Measurements from ENCODE around the gene SMC6. TPM values are rescaled to one million over a fixed set of nuclear protein-coding genes. Genes with fewer than 3 reads are reported as not detected.

Gene SMC6
- total RNA-seq, 2 donors from 2014 or later = 14.1 to 14.4 TPM

DNA sequence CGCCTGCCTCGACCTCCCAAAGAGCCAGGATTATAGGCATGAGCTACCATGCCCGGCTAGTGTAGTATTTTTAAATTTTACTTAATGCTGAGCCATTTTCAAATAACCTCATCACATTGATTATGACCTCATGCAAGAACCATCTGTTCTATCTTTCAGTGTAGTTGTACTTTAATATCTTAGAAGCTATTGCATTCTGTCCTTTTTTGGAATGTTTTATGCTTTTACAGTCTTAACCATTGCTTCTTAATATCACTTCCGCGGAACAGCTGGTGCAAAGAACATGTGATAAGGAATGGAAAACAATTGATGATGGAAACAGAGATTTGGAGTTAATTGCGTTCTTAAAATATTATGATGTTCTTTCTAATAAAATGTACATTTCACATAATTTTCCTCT, 3.1 kb upstream of the SMC6 start:
- Mint-ChIP-seq H3K4me1 (peaks cover 20% of the 10 kb centered on the region), H3K27me3 (no peaks in the 10 kb centered on the region), H3K4me3 (no peak overlapping the region), H3K36me3 (ENCODE audit: low read depth) (peaks cover 2% of the 10 kb centered on the region), H3K27ac (no peak overlapping the region)
- no peaks in the 10 kb centered on the region for H3K9me3 ChIP-seq (ENCODE audit: control insufficient read depth, low read length, poor library complexity, severe bottlenecking)
- DNase-seq = no peak
- ATAC-seq = no peak

DNA sequence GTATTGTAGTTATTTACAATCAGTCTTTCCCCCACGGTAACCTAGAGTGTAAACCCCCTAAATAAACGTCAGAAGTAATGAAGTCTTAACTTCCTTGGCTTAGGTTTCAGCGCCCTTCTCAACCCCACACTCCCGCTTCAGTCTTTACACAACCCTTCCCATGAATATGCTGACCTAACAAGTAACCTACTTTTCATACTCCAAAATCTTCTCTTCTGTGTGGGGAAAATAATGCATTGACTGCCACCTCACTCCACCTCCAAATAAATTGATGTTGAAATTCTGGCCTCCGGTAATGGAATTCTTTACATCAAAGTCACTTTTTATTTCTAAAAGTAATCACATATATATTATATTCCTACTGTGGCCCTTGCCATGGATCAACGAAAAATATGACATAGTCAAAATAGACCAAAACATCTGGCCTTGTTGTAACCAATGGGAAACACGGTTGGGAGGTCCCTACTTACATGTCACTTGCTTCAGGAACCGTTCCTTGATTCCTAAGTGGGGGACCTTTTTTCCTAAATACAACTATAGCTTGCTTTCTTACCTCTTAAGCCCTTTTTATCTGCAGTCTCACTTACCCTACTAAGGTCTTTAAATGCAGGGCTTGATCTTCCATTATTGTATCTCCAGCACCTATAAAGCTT, 1.3 kb upstream of the SMC6 start:
- H3K4me1 Mint-ChIP-seq = peaks cover 24% of the 10 kb centered on the region
- no peak for ATAC-seq
- DNase-seq = no peak

DNA sequence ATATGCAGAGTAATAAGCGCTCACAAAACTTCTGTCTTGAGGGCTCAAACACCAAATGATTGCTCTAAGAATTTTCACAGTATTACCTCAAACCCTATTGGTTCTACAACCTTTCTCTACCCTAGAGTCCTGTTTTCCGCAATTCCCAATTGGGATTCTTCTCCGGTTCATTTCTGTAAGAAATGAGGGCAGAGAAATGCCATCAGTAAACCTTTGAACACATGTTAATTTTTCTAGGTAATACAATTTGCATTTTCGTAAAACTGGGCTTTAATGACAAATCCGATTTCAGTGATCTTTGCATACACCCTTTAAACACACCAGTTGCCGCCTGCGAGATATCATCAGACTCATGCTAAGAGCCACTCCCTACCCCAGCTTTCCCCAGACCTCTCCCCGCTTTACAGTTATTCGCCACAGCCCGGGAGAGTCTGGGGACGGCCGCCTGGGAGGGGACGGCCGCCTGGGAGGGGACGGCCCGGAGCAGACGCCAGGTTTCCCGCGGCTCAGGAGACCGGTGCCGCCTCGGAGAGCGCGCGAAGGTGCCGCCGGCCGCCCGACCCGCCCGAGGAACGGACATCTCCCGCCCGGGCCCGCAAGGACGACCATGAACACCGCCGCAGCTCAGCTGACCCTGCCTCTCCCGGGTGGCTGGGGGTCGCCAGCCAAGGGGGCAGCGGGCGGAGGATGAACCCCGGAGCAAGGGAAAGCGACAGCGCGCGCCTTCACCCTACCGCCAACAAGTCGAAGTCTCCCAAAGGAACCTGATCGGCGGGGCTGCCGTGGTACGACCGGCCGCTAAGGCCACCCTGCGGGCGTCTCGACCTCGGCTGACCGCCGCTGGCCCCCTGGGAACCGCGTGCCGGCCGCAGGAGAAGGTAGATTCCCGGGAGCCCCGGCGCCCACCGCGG, 463 bp downstream of the SMC6 start:
- H3K27ac Mint-ChIP-seq = peak overlapping the region; percentile 95
- peak; percentile 17 to 38 (median 36) for DNase-seq
- peaks cover 3% of the 10 kb centered on the region for H3K36me3 Mint-ChIP-seq (ENCODE audit: low read depth)
- ATAC-seq = peak; percentile 47
- H3K4me3 Mint-ChIP-seq = peak overlapping the region; percentile 91
- no peaks in the 10 kb centered on the region for H3K9me3 ChIP-seq (ENCODE audit: control insufficient read depth, low read length, poor library complexity, severe bottlenecking)
- peaks cover 23% of the 10 kb centered on the region for H3K4me1 Mint-ChIP-seq
- no peaks in the 10 kb centered on the region for H3K27me3 Mint-ChIP-seq

More for the DNA sequence above, 1.3 kb upstream of the SMC6 start:
- no peaks in the 10 kb centered on the region for H3K27me3 Mint-ChIP-seq
- H3K4me3 Mint-ChIP-seq = peak overlapping the region; percentile 91
- peaks cover 2% of the 10 kb centered on the region for H3K36me3 Mint-ChIP-seq (ENCODE audit: low read depth)
- no peaks in the 10 kb centered on the region for H3K9me3 ChIP-seq (ENCODE audit: control insufficient read depth, low read length, poor library complexity, severe bottlenecking)
- peak overlapping the region; percentile 95 for H3K27ac Mint-ChIP-seq

DNA sequence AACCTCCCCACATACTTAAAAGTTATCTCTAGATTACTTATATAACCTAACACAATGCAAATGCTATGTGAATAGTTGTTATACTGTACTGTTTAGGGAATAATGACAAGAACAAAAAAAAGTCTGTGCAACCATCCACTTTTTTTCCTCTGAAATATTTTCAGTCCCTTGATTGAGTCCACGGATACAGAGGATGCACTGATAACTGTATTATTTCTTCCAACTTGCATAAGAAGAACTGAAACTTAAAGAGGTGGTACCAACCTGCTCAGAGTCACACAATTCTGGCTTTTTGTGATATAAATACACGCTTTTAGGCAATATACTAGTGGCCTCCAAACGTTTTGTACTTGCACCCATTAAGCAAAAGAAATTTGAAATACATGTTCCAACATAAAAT, 1.4 kb downstream of the SMC6 start:
- DNase-seq (no peak), ATAC-seq (no peak)
- Mint-ChIP-seq H3K36me3 (ENCODE audit: low read depth) (peaks cover 3% of the 10 kb centered on the region), H3K27ac (peak overlapping the region; percentile 14), H3K27me3 (no peaks in the 10 kb centered on the region), H3K4me3 (peak overlapping the region; percentile 91), H3K4me1 (peaks cover 23% of the 10 kb centered on the region)
- no peaks in the 10 kb centered on the region for H3K9me3 ChIP-seq (ENCODE audit: control insufficient read depth, low read length, poor library complexity, severe bottlenecking)

DNA sequence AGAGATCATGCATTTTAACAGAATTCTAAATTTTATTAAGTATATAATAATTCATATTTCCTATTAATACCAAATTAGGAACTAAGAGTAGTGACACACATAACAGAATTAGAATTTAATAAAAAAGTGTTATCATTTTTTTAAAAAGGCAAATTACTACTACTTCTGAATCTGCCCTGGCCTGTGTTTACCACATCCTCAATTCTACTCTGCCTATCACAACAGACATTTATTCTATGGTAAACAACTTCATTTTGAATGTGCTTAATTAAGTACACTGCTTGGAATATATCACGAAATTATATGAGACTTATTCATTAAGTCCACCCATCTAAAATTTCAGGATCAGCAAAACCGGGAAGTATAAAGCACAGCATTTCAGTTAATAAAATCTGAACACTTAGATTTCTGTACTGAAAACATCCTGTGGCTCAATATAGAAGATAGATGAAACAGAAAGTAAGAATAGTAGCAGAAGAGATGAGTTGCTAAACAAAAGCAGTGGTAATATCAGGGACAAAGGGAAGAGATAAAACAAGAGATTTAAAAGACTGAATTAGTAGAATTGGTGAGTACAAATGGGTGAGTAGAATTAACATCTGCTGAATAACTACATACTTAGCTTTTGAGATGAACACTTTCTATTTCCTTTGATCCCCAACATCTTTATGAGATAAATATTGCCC, 3.7 kb downstream of the SMC6 start:
- H3K4me1 Mint-ChIP-seq = peaks cover 23% of the 10 kb centered on the region
- H3K27ac Mint-ChIP-seq = peak overlapping the region; percentile 80
- peak overlapping the region; percentile 77 for H3K4me3 Mint-ChIP-seq
- DNase-seq (no peak), ATAC-seq (no peak)
- no peaks in the 10 kb centered on the region for H3K9me3 ChIP-seq (ENCODE audit: control insufficient read depth, low read length, poor library complexity, severe bottlenecking)
- H3K36me3 Mint-ChIP-seq (ENCODE audit: low read depth) = peaks cover 3% of the 10 kb centered on the region
- H3K27me3 Mint-ChIP-seq = no peaks in the 10 kb centered on the region

DNA sequence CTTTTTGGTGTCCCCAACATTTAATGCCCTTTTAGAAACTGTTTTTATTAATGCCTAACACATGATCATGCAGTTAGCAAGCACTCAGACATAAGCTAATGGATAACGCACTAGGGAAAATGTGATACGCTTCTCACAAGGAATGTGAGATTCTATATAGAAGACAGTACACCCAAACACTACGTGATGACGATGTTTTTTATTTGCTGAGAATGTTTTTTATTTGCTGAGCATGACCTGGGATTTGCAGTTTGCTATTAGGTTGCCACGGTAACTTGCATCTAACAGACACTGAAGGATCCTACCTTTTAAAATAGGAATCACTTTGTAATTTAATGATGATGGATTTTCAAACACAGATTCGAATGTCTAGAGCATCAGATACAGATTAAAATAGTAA, 4.9 kb downstream of the SMC6 start:
- ATAC-seq = no peak
- H3K4me1 Mint-ChIP-seq = peaks cover 18% of the 10 kb centered on the region
- no peaks in the 10 kb centered on the region for H3K9me3 ChIP-seq (ENCODE audit: control insufficient read depth, low read length, poor library complexity, severe bottlenecking)
- H3K27ac Mint-ChIP-seq = no peak overlapping the region
- H3K36me3 Mint-ChIP-seq (ENCODE audit: low read depth) = peaks cover 5% of the 10 kb centered on the region
- no peak for DNase-seq
- H3K27me3 Mint-ChIP-seq = no peaks in the 10 kb centered on the region
- H3K4me3 Mint-ChIP-seq = no peak overlapping the region

DNA sequence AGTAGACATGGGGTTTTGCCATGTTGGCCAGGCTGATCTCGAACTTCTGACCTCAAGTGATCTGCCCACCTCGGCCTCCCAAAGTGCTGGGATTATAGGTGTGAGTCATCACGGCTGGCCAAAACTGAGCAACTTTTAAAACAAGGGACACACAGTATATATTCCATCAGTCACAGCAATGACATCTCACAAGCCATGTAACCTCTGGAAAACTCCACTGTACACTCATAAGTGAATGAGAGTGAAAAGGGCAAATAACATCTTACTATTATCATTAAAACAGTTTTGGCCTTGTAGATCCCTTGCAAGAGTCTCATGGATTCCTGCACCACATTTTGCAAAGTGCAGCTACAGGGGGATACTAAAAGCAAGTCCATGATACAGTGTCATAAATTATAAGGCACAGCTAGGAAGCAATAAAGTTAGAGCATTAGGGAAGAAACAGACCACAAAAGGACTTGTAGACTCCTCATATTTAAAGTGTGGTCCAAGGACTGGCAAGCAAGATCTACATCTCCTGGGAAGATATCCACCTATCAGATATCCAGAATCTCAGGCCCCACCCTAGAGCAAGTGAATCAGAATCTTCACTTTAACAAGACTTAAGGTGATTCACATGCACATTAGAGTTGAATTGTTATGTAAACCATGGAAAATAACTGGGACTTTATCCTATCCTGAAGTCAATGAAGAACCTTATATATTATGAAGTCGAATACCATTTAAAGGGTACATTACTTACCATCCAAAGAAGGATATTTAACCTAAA, 5.7 kb downstream of the SMC6 start:
- Mint-ChIP-seq H3K4me1 (peaks cover 16% of the 10 kb centered on the region), H3K27ac (no peak overlapping the region), H3K4me3 (no peak overlapping the region), H3K27me3 (no peaks in the 10 kb centered on the region), H3K36me3 (ENCODE audit: low read depth) (peaks cover 5% of the 10 kb centered on the region)
- ATAC-seq (no peak), DNase-seq (no peak)
- no peaks in the 10 kb centered on the region for H3K9me3 ChIP-seq (ENCODE audit: control insufficient read depth, low read length, poor library complexity, severe bottlenecking)

DNA sequence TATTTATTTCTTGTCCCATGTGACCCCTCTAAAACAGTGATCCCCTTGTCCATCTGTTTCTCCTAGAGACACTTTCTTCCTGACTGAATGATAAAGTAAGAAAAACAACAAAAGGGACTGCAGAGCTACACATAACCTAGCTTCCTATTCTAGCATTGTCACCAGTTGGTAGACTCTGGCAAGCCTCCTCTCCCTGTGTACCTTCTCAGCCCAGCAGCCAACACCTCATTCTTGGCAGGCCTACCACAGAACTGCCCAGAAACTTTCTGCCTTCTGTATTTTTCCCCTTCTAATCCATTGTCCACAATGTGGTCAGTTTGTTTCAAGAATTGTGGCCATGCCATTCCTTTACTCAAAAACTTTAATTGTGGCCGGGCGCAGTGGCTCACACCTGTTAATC, 13.4 kb downstream of the SMC6 start:
- peaks cover 2% of the 10 kb centered on the region for H3K4me1 Mint-ChIP-seq
- H3K4me3 Mint-ChIP-seq = no peak overlapping the region
- peaks cover 16% of the 10 kb centered on the region for H3K36me3 Mint-ChIP-seq (ENCODE audit: low read depth)
- DNase-seq (no peak), ATAC-seq (no peak)
- H3K27ac Mint-ChIP-seq = peak overlapping the region; percentile 72
- H3K27me3 Mint-ChIP-seq = no peaks in the 10 kb centered on the region
- no peaks in the 10 kb centered on the region for H3K9me3 ChIP-seq (ENCODE audit: control insufficient read depth, low read length, poor library complexity, severe bottlenecking)

DNA sequence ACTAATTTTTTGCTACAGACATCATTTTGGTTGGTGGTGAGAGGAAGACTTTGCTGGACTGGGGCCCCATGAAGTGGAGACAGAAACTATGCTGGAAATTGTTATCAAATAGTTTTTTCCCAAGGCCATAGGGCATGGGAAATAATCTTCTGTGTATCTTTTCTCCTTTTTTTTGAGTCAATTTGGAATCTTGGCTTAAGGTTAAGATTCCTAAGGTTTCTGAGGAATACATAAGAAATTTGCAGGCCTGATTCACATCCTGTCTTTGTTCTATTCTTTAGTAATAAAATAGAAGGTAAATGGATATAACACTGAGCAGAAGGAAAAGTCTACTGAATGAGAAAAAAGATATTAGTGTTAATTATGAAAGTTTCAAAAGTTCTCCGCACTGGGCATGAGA, 16.6 kb downstream of the SMC6 start:
- no peaks in the 10 kb centered on the region for H3K9me3 ChIP-seq (ENCODE audit: control insufficient read depth, low read length, poor library complexity, severe bottlenecking)
- ATAC-seq (no peak), DNase-seq (no peak)
- H3K27ac Mint-ChIP-seq = peak overlapping the region; percentile 53
- no peak overlapping the region for H3K4me3 Mint-ChIP-seq
- H3K36me3 Mint-ChIP-seq (ENCODE audit: low read depth) = peaks cover 19% of the 10 kb centered on the region
- H3K27me3 Mint-ChIP-seq = no peaks in the 10 kb centered on the region
- H3K4me1 Mint-ChIP-seq = peaks cover 7% of the 10 kb centered on the region

DNA sequence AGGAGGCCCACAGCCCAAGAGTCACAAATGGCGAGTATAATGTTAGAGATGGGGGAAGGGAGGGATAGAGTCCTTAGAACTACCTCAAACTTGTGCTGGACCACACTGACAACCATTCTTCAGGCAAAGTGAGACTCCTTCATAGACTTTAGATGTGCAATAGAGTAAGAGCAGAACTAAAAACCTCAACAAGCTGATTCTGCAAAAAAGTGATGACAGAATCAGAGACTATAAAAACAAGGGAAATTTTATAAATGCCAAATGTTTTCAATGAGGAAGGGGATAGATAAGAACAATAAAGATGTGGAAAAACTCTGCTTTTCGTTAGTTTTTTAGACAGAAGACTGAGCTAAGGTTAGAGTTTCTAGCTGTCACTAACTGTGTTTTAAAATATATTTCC, 17.7 kb downstream of the SMC6 start:
- no peaks in the 10 kb centered on the region for H3K9me3 ChIP-seq (ENCODE audit: control insufficient read depth, low read length, poor library complexity, severe bottlenecking)
- no peak for DNase-seq
- peaks cover 17% of the 10 kb centered on the region for H3K36me3 Mint-ChIP-seq (ENCODE audit: low read depth)
- H3K4me1 Mint-ChIP-seq = peaks cover 7% of the 10 kb centered on the region
- H3K4me3 Mint-ChIP-seq = no peak overlapping the region
- no peaks in the 10 kb centered on the region for H3K27me3 Mint-ChIP-seq
- ATAC-seq = no peak
- no peak overlapping the region for H3K27ac Mint-ChIP-seq

DNA sequence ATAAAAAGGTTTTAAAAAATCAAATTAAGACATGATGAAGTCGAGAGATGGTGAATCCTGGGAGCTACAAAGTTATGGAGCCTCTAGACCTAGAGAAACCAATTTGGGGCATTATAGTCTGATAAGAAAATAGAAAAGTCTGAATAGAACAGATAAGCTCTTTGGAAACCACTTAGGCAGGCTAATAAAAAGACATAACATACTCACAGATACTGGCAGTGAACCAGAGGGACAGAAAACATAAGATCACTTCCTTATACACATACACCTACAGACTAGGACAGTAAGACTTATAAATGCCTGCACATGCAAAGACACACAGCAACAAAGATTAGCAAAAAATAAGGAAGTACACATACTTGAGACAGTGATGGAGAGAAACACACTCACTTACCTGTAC, 20.0 kb downstream of the SMC6 start:
- no peaks in the 10 kb centered on the region for H3K27me3 Mint-ChIP-seq
- H3K4me1 Mint-ChIP-seq = peaks cover 7% of the 10 kb centered on the region
- H3K36me3 Mint-ChIP-seq (ENCODE audit: low read depth) = peaks cover 12% of the 10 kb centered on the region
- H3K27ac Mint-ChIP-seq = no peak overlapping the region
- no peak overlapping the region for H3K4me3 Mint-ChIP-seq
- ATAC-seq (no peak), DNase-seq (no peak)
- no peaks in the 10 kb centered on the region for H3K9me3 ChIP-seq (ENCODE audit: control insufficient read depth, low read length, poor library complexity, severe bottlenecking)

DNA sequence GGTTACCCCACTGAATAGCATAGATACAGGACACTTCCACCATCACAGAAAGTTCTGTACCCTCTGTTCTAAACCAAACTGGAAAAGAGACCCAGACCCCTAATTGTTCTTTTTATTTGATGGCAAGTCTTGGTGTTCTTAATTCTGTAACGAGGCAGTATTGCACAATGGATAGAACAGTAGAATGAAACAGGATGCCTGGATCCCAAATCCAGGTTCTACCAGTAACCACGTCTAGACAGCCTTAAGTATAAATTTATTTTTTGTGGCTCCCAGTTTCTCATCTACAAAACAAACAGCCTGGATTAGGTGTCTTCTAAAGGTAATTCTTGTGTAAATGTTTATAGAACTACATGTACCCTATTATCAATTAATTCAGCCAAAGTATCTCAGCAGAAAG, 23.7 kb downstream of the SMC6 start:
- Mint-ChIP-seq H3K27ac (no peak overlapping the region), H3K27me3 (no peaks in the 10 kb centered on the region), H3K36me3 (ENCODE audit: low read depth) (peaks cover 4% of the 10 kb centered on the region), H3K4me3 (no peak overlapping the region), H3K4me1 (peaks cover 5% of the 10 kb centered on the region)
- DNase-seq (no peak), ATAC-seq (no peak)
- H3K9me3 ChIP-seq (ENCODE audit: control insufficient read depth, low read length, poor library complexity, severe bottlenecking) = no peaks in the 10 kb centered on the region

DNA sequence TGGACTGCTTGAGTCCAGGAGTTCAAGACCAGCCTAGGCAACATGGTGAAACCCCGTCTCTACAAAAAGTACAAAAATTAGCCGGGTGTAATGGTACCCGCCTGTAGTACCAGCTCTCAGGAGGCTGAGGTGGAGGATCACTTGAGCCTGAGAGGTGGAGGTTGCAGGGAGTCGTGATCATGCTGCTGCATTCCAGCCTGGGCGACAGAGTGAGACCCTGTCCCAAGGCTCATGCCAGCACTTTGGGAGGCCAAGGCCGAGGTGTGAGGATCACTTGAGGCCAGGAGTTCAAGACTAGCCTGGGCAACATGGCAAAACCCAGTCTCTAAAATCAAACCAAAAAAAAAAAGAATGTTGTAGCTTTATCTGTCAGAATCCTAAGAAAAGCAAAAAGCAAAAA, 25.4 kb downstream of the SMC6 start:
- Mint-ChIP-seq H3K4me1 (no peaks in the 10 kb centered on the region), H3K36me3 (ENCODE audit: low read depth) (no peaks in the 10 kb centered on the region), H3K27me3 (no peaks in the 10 kb centered on the region), H3K27ac (no peak overlapping the region), H3K4me3 (no peak overlapping the region)
- H3K9me3 ChIP-seq (ENCODE audit: control insufficient read depth, low read length, poor library complexity, severe bottlenecking) = no peaks in the 10 kb centered on the region
- DNase-seq (no peak), ATAC-seq (no peak)
